ENCODE data around the gene TAF10. TPM values are rescaled to one million over a fixed set of nuclear protein-coding genes. Genes with fewer than 3 reads are reported as not detected.

Gene TAF10
- polyA plus RNA-seq, 1 of the 3 experiments (the other 2 are of a cell fraction), result 213 TPM

- Histone ChIP-seq H3K27ac (ENCODE audit: low read depth in 2 of 2, low read length in 1 of 2) (no peak overlapping the region), H2AFZ (ENCODE audit: low read depth) (no peak overlapping the region), H3K4me2 (no peak overlapping the region), H3K4me1 (ENCODE audit: control insufficient read depth in 1 of 2, insufficient read depth in 2 of 2, low read depth in 1 of 2, low read length in 1 of 2) (peaks cover 6 to 11% of the 10 kb centered on the region in 2 experiments), H4K20me1 (ENCODE audit: insufficient read depth) (no peaks in the 10 kb centered on the region), H3K9me2 (no peaks in the 10 kb centered on the region), H3K9ac (no peak overlapping the region), H3K79me2 (ENCODE audit: insufficient read depth) (no peaks in the 10 kb centered on the region), H3K9me3 (no peaks in the 10 kb centered on the region), H3K36me3 (replicated peaks in 1 of 2; ENCODE audit: control insufficient read depth in 1 of 2, insufficient read depth in 2 of 2, low read length in 1 of 2) (no peaks in the 10 kb centered on the region), H3K27me3 (ENCODE audit: insufficient read depth) (no peaks in the 10 kb centered on the region), H3K4me3 (ENCODE audit: low read depth in 2 of 2, low read length in 1 of 2) (no peak overlapping the region), H3F3A (replicated peaks; ENCODE audit: insufficient read depth) (peaks cover 2% of the 10 kb centered on the region)
- ChIA-PET CTCF (interaction anchor here (0.7 to 1.5 kb wide), 4 partner anchors 14 to 40 kb away, joined by 3 to 6 read pairs (median 4); no protein-coding TSS in a partner anchor), POLR2A (no interaction called here)
- TF ChIP-seq JUND (IDR thresholded peaks at IDR 0.05) (no peak), RXRA (IDR thresholded peaks at IDR 0.05; ENCODE audit: borderline replicate concordance, low read depth) (no peak), CHD2 (IDR thresholded peaks at IDR 0.05; ENCODE audit: low read length, partially characterized antibody) (no peak), SIN3A (IDR thresholded peaks at IDR 0.05; ENCODE audit: borderline replicate concordance, low read depth, low read length) (no peak), PBX3 (IDR thresholded peaks at IDR 0.05) (no peak), NRF1 (IDR thresholded peaks at IDR 0.05; ENCODE audit: low read depth, low read length) (no peak), USF1 (IDR thresholded peaks at IDR 0.05; ENCODE audit: borderline replicate concordance, low read depth) (no peak), FOSL2 (IDR thresholded peaks at IDR 0.05; ENCODE audit: borderline replicate concordance, low read depth) (no peak), NFIC (IDR thresholded peaks at IDR 0.05; ENCODE audit: borderline replicate concordance) (no peak), CTCF (IDR thresholded peaks at IDR 0.05) (no peak), TEAD4 (IDR thresholded peaks at IDR 0.05; ENCODE audit: borderline replicate concordance, insufficient read depth) (no peak), EP300 (IDR thresholded peaks at IDR 0.05; ENCODE audit: borderline replicate concordance in 1 of 2, low read depth in 1 of 2, low read length in 1 of 2) (no peak), ELF1 (IDR thresholded peaks at IDR 0.05) (no peak), FOXJ3 (CRISPR knock-in tag; IDR thresholded peaks at IDR 0.05) (no peak), USF2 (IDR thresholded peaks at IDR 0.05; ENCODE audit: borderline replicate concordance, low read depth, low read length) (no peak), YY1 (IDR thresholded peaks at IDR 0.05; ENCODE audit: low read depth) (no peak), ZBTB33 (IDR thresholded peaks at IDR 0.05; ENCODE audit: borderline replicate concordance, low read depth) (no peak)
- 97% methylated on average over 39 of the region's 62 CpGs for WGBS (ENCODE audit: low lambda C conversion rate)
- no peak for DNase-seq
Measured at GRCh38 chr11:6570691-6571427, 41.2 kb downstream of the TAF10 start.

Data from SK-N-SH (cell line).